OCI-LY1 (cell line): ENCODE data around the gene CALM3.

Experiments
- CTCF ChIP-seq: fragments of 200-600 bp; sonication (generic), shearing (Covaris generic); IDR thresholded peaks from 2 replicates; pipeline ENCODE4 v1.5.1; 2017; ENCODE audit warnings: mild to moderate bottlenecking, antibody characterized with exemption, low read length, moderate library complexity, mixed read lengths
- EZH2 ChIP-seq: fragments of 200-600 bp; sonication (generic), shearing (Covaris generic); IDR thresholded peaks from 2 replicates; pipeline ENCODE4 v1.8.0; 2017; ENCODE audit warnings: borderline replicate concordance, mixed run types, mild to moderate bottlenecking, antibody characterized with exemption, low read length, moderate library complexity, mixed read lengths

DNA sequence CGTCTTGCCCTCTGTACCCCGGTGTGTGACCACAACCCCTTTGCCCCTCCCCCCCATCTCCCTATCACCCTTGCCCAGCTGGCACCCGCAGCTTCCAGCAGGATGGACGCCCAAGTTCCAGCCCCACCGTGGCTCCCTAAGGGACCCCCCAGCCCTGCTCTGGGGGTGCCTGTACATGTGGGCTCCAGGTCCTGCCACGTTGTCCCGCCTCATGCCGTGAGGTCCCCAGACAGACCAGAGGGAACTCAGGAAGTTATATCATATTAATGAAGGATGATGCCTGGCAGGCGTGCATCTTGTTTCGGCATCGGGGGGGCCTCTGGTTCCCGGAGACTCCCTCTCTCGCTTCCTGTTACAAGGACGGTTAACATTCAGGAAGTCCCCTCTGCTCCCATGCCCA, 25.3 kb downstream of the CALM3 start:
- no peak for TF ChIP-seq CTCF
- TF ChIP-seq EZH2 = no peak
